NCI-H345 treated with DMSO at 0.1 percent for 48 hours (cell line): ENCODE data around the gene PLD5.
"Not testable (repeated sequence)": the region's sequence is repeated elsewhere in the genome, so short reads cannot be mapped to it uniquely, and the experiment has no call there.

Experiments used
- DNase-seq: peaks from one replicate; lab custom pipeline; 2025; ENCODE audit not compliant: unreplicated experiment; lab: John Stamatoyannopoulos, UW

Gene PLD5

DNA sequence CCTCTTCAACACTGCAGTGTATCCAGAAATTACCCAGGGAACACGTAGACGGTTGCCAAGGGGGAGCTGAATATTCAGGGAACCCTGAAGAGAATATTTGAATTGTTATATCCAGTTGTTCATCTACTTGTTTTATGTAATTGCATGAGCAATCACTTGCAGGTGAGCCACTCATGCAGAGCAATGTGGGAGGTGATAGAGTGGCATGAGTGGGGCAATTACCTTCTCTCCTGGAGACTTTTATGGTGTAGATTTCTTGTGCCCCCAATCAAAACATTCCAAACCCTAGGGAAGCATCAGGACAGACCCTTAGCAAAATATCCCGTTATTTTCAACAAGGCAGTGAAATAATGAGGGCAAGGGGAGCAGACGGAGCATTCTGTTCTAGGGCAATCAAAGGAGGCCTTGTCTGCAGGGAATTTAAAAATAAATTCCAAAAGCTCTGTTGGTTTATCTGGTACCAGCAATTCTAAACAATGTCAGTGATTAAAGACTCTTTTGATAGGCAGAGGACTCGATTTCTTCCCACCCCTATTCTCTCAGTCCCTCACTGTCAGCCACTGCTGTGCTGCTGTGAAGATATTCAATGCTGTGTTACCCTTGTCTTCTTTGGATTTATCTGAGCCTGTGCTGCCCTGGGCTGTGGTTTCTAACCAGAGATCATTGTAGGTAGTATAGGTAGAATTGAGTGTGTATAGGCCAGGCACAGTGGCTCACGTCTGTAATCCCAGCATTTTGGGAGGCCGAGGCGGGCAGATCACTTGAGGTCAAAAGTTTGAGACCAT lies 345.4 kb downstream of the PLD5 start:
- no peak for DNase-seq

DNA sequence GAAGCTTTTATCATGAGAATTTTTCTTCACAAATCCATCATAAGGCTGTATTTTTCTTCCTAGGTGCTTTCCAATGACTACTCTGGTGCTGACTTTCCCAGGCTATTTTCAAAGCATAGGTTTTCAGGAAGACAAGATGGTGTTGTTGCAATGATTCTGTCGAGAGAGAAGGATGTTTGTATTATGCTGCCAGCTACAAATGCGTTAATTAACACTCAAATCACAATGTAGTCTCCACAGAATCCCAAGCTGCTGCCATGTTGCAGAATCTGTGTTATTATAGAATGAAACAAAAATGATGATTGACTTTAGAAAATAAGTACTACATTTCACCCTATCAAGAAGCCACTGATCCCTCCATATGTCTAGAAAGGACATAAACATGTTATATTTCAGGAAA lies 346.1 kb downstream of the PLD5 start:
- DNase-seq = no peak

DNA sequence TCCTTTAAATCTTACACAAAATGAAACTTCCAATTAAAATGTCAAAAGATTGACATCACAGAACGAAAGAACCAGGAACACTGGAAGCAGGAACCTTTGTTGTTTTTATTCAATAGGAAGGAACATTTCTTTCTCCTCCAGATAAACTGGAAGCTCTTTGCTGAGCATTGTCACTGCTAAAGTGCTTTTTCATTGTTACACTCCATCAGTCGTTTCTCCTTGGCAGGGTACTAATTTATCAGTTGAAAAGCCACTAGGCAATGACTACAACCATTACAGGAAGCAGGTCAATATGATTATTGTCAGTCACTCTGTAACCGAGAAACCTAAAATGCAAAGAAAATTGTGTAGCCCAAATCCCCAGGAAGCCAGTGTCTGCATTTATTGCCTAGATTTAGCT lies 362.4 kb downstream of the PLD5 start:
- no peak for DNase-seq

DNA sequence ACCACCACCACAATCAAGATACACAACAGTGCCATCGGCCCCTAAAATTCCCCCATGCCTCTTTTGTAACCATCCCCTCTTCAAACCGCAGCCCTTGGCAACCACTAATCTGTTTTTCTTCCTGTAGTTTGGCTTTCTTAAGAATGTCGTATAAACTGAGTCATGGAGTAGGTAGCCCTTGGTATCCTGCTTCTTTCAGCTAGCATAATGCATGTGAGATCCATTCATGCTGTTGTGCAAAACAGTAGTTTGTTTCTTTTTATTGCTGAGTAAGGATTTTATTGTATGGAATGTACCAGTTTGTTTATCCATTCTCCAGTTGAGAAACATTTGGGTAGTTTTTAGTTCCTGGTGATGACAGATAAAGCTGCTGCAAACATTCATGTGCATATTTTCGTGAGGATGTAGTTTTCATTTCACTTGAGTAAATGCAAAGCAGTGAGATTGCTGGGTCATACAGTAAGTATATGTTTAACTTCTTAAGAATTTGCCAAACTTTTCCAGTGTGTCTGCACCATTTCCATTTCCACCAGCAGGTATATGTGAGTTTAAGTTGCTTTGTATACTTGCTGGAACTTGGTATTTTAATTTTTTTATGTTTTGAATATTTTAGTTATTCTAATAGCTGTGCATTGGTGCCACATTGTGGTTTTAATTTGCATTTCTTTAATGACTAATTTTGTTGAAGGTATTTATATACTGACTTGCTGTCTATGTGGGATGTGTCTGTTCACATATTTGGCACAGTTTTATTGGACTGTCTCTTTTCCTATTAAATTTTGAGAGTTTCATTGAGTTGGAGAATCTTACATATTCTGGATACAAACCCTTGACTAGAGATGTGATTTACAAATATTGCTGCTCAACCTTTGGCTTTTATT lies 377.2 kb downstream of the PLD5 start:
- DNase-seq = no peak

- DNase-seq = no peak
Observed at GRCh38 chr1:242146652-242147051, 377.8 kb downstream of the PLD5 start.

DNA sequence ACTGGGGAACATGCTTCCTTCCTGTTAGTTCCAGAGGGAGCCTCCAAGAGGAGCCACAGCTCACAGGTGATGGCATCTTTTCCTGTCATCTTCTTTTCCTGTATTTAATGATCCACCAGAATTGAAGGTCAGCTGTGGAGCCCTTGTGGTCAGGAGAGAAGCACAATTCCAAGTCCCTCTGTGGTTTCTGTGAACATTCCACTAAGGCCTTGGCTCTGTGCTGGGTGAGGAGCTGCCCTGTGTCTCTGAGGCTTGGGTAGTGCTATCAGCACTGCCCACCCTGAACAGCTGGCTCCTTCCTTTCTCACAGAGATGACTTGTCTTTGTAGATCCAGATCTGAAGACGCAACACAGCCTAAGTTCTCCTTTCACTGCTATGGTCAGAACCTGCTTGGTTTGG lies 383.7 kb downstream of the PLD5 start:
- no peak for DNase-seq

GRCh38 chr1:242139986-242140385 lies 384.5 kb downstream of the PLD5 start:
- DNase-seq = no peak

DNA sequence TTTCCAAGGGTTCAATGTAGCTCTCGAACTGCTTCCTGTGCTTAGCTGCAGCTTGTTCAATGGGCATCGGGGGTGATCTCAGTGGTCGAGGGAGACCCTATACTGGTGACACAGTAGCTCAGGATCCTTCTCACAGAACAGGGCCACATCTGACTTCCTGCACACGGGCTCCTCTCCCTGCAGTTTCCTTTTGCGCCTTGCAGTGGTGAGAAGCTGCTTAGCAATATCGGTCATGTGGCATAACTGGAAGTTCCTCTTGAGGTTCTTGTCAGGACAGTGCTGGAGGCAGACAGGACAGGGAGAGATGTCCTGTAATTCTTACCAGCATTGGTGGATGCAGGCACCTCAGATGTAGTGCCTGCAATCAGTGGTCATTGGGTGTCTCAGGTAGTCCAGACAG lies 385.1 kb downstream of the PLD5 start:
- DNase-seq = no peak

- no peak for DNase-seq
Observed at GRCh38 chr1:242133796-242134195, 390.7 kb downstream of the PLD5 start.

DNA sequence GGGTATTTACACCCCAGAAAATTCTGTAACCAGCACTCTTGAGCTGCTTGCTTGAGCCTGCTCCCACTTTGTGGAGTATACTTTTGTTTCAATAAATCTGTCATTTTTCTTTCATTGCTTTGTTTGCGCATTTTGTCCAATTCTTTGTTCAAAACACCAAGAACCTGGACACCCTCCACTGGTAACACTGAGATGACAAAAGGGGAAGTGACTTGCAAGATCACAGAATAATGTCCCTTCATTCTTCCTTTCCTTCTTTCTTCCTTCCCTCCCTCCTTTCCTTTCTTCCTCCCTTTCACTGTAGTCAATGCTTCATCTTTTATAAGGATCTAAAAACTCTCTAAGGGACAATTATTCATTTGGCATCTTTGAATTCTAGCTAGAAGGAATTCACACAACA lies 391.1 kb downstream of the PLD5 start:
- no peak for DNase-seq

- DNase-seq = no peak
Observed at GRCh38 chr1:242132121-242132817, 392.2 kb downstream of the PLD5 start.

- DNase-seq = no peak
Observed at GRCh38 chr1:242128951-242129502, 395.5 kb downstream of the PLD5 start.

DNA sequence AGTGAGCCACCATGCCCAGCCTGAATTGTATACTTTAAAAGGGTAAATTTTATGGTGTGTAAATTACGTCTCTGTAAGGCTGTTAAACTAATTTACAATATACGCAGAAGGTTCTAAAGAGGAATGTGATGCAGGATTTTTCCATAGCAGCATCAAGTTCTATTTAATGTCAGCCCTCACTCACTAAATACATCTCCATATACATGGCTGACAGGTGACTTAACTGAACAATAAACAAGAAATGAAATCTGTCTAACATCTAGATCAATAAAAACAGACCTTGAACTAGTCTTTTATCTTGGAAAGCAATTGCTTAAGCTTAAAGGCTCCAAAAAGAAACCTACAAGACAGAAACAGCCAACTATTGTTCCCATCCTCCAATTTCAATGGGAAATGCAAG lies 404.1 kb downstream of the PLD5 start:
- DNase-seq = no peak

DNA sequence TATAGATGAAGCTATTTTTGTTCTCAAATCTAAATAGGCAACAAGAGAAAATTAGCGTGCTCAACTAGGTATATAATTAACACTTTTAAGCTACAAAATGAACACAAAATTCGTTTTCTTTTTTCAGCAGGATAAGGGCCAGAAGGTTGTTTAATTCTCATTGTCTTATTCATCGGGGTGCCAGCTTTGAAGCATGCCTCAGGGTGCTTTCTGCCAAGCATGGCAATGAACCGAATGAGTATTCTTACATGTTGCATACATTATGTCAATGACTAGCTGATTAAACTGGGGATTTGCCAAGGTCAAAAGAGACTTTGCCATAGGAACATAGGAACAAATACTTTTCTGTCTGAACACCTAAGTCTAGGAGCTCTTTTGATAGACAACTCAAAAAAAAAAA lies 423.6 kb downstream of the PLD5 start:
- peak; percentile 53 for DNase-seq

GRCh38 chr1:242097283-242097682 lies 427.2 kb downstream of the PLD5 start:
- DNase-seq = not testable (repeated sequence)

DNA sequence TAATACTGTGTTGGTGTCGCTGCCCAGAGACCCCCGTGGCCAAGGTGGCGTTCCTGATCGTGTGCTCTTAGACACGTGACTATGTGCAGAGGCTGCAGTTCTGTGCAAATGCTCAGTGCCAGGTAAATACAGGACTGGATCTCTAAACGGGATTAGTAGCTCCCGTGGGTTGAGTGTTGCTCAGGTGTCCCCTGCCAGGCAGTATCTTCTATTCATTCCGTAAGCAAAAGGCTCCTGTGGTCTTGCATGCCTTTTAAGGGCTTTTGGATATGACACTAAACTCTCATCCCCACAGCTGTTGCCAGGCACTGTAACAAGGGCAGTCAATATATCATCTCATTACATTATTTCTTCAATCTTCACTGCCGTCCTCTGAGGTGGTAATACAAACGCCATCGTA lies 431.4 kb downstream of the PLD5 start:
- no peak for DNase-seq

DNA sequence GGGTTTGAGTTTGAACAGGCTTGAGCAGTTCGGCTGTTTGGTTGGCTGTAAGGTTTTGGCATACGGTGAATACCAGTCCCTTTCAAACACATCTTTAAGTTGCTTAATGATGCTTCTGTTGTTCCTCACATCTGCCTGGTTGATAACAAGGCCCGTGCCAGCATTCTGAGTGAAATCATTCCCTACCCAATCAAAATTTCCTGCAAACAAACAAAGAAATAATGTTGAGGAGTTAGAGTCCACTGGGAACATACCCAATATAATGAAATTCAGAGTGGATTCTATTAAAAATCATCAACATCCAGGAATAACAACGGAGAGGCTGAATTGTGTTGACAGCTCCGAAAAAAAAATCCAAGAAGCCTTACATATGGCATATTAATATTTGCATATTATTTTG lies 434.6 kb downstream of the PLD5 start:
- DNase-seq = no peak

- no peak for DNase-seq
Observed at GRCh38 chr1:242088875-242089274, 435.6 kb downstream of the PLD5 start.

DNA sequence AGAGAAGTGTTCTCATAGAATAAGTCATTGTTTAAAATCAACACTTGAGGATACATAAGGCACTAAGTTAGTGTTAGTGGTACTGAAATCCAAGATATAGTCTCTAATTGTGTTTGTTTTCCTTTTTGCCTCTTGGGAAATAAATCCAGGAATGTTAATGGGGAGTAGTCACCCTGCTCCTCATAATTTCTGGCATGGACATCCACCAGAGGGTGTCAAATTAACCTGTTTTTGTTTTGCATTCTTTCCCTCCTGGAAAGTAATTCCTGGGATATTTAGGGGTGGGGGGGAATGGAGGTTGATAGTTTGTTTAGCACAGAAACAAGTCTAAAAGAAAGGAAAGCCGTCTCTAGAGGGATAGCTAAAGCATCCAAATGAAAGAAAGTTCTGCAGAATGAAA lies 437.8 kb downstream of the PLD5 start:
- no peak for DNase-seq

DNA sequence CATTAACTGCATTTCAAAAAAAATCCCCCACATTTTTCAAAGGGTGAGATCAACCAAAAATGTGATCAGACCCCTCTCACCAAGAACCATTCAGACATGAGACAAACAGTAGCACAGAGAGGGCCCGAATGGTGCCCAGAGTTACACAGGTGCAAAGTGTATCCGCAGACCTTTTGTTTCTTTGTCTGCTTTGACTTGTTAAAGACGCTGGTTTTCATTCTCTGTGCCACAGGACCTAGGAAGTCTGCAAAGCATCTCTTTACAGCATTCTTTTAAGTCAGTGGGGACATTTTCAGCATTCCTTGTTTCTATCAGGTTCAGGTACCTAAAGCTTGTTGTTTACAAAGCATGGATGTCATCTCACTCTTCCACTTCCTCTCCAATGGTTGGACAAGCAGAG lies 438.4 kb downstream of the PLD5 start:
- no peak for DNase-seq

- no peak for DNase-seq
Observed at GRCh38 chr1:242083742-242084141, 440.8 kb downstream of the PLD5 start.
